Ovary (tissue), 9 donors: ENCODE results near the gene MRPL10. TPM values are rescaled to one million over a fixed set of nuclear protein-coding genes. Genes with fewer than 3 reads are reported as not detected.

Experiments
- DNase-seq, 5 donors: peaks; one replicate each; pipeline ENCODE4 v3.0.0-alpha.2; 2019 to 2020
- H3K27ac ChIP-seq, 2 donors: fragments of 200-600 bp; one replicate each; pipeline versions ENCODE4 v1.5.1 to v1.8.0; 2019 to 2022
- H3K27me3 ChIP-seq: fragments of 200-600 bp; one replicate; pipeline ENCODE4 v1.8.0; 2022
- H3K36me3 ChIP-seq: fragments of 200-600 bp; sonication (generic); one replicate; pipeline ENCODE4 v1.5.1; 2019
- H3K4me1 ChIP-seq: one replicate; pipeline ENCODE4 v1.8.1; 2013; ENCODE audit warnings: mild to moderate bottlenecking, moderate library complexity; ENCODE audit not compliant: insufficient read depth
- H3K4me3 ChIP-seq: fragments of 200-600 bp; sonication (generic); one replicate; pipeline ENCODE4 v1.5.1; 2017
- H3K9me3 ChIP-seq, 2 donors: fragments of 200-600 bp in 1 of 2; sonication (generic) in 1 of 2; one replicate each; pipeline versions ENCODE4 v1.5.1 to v1.8.1; 2013 to 2019; ENCODE audit warnings: mild to moderate bottlenecking in 1 of 2, moderate library complexity in 1 of 2
- EP300 ChIP-seq: sonication (generic); formaldehyde crosslinking; IDR thresholded peaks from one replicate; pipeline ENCODE4 v1.6.1; 2017; ENCODE audit warnings: antibody characterized with exemption
- POLR2A ChIP-seq: fragments of 450-650 bp; IDR thresholded peaks from one replicate; pipeline ENCODE4 v1.6.1; 2017; ENCODE audit warnings: antibody characterized with exemption, mild to moderate bottlenecking, moderate library complexity
- WGBS, 3 donors: extraction: QIAGEN DNeasy Blood & Tissue Kit in 1 of 3; methylation state at CpG; one replicate each; pipeline versions ENCODE4 v1.1.5 to v1.1.7; 2013 to 2017; 5-methylcytosine and 5-hydroxymethylcytosine counted together
- intact Hi-C, 4 donors: fragments of 100-400 bp; cut with DNase I; formaldehyde crosslinking; loops; one replicate each; pipeline versions ENCODE4 v1.11.0 to v1.15.1; 2022 to 2023
- polyA plus RNA-seq, 2 donors: library from polyadenylated mRNA; stranded (reverse); fragments of 200-250 nt in 1 of 2; fragments of 350-450 nt in 1 of 2; fragmentation: Illumina TruSeq in 1 of 2; extraction: RNeasy Lipid Tissue Mini Kit (QIAGEN cat#74804) in 1 of 2; gene quantifications; one replicate each; pipeline ENCODE4 v1.2.3, GENCODE V29; 2013 to 2014
- total RNA-seq, 7 donors: library from RNA; depleted of rRNA in 2 of 7; stranded (reverse); fragments of >200 nt in 2 of 7; fragmentation: NEBNext Ultra II Directional in 3 of 7; extraction: Animal tissue kit (Norgen Biotek cat#: 25700) in 3 of 7; gene quantifications; one replicate each; pipeline versions ENCODE4 v1.1.0 to v1.2.4, GENCODE V29; 2016 to 2023
- TF ChIP-seq, protein P1 (sequence below), 3 donors: fragments of 450-650 bp in 2 of 3; fragments of 200-600 bp in 1 of 3; IDR thresholded peaks; one replicate each; pipeline versions ENCODE4 v1.5.1 to v1.8.0; 2016 to 2022; ENCODE audit warnings: antibody characterized with exemption in 3 of 3, mild to moderate bottlenecking in 1 of 3
- donor health status: DM: no; HTN: no; CAD: no; lungs with moderate emphysema.
- donor health status: DM: no; HTN: no; CAD: no.
- donor health status: Bipolar disorder and iron deficiency.
- donor health status: DM: yes; HTN: yes; CAD: no.
- donor health status: DM: no; HTN: no; CAD: no.
- donor health status: DM: yes; HTN: yes; CAD: no.

MRPL10 gene
- total and polyA plus RNA-seq, 9 donors: 30.4 to 64.4 (median 48.8) TPM

DNA sequence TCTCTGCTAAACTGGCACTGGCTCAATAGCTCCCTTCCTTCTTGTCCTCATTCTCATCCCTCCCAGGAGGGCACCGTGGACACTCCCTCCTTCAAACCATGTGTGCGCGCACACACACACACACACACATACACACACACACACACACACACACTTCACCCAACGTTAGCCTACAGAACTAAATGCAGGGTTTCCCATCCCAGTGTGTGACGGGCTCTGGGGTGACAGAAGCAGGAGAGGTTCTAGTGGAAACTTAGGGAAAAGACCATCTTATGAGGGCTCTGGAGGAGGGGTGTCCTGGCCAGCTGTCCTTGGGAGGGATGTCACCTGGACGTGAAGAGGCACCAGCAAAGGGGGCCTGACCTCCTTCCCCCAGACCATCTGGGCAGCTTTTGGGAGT is 29.4 kb downstream of the MRPL10 start:
- intact Hi-C loops: no loop called here
- Histone ChIP-seq H3K36me3 (no peaks in the 10 kb centered on the region), H3K4me3 (no peak overlapping the region), H3K9me3 (no peaks in the 10 kb centered on the region), H3K4me1 (no peaks in the 10 kb centered on the region), H3K27ac (no peak overlapping the region), H3K27me3 (no peaks in the 10 kb centered on the region)
- 33 to 60% (median 36%) methylated on average over 6 of the region's 6 CpGs for WGBS, 3 donors
- no peak for TF ChIP-seq POLR2A
- TF ChIP-seq, protein P1, sequence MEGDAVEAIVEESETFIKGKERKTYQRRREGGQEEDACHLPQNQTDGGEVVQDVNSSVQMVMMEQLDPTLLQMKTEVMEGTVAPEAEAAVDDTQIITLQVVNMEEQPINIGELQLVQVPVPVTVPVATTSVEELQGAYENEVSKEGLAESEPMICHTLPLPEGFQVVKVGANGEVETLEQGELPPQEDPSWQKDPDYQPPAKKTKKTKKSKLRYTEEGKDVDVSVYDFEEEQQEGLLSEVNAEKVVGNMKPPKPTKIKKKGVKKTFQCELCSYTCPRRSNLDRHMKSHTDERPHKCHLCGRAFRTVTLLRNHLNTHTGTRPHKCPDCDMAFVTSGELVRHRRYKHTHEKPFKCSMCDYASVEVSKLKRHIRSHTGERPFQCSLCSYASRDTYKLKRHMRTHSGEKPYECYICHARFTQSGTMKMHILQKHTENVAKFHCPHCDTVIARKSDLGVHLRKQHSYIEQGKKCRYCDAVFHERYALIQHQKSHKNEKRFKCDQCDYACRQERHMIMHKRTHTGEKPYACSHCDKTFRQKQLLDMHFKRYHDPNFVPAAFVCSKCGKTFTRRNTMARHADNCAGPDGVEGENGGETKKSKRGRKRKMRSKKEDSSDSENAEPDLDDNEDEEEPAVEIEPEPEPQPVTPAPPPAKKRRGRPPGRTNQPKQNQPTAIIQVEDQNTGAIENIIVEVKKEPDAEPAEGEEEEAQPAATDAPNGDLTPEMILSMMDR (IDR thresholded peaks at IDR 0.05): no peak
- no peak for TF ChIP-seq EP300
- no peak for DNase-seq

DNA sequence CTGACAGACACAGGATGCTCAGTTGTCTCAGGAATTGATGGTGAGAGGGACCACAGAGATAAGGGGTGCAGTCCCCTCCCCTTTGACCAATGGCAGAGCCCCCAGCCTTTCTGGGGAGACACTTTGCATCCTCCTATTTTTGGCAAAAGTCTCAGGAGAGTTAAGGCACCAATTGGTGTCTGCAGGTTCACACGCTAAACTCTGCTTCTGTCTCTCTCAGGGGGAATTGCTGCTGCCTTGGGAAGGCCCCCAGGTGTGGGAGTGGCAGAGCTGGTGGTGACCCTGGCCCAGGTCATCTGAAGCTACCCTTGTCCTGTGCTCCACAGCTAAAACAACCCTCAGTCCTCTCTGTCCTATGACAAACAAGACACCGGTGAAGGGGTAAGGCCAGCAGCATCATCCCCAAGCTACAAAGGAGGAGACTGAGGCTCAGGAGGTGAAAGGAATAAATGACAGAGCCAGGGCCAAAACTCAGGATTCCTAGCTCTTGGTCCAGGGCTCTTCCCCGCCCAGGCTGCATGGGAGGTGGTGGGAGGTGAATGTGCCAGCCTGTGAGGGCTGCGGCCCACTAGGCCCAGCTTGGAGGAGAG is 30.1 kb downstream of the MRPL10 start:
- TF ChIP-seq EP300: no peak
- no peak for TF ChIP-seq POLR2A
- TF ChIP-seq, protein P1 (IDR thresholded peaks at IDR 0.05): no peak
- Histone ChIP-seq H3K4me3 (no peak overlapping the region), H3K27ac (no peak overlapping the region), H3K4me1 (no peaks in the 10 kb centered on the region), H3K36me3 (no peaks in the 10 kb centered on the region), H3K27me3 (no peaks in the 10 kb centered on the region), H3K9me3 (no peaks in the 10 kb centered on the region)
- intact Hi-C loops: no loop called here
- no peak for DNase-seq
- 79 to 84% (median 79%) methylated on average over 4 of the region's 4 CpGs for WGBS, 3 donors

DNA sequence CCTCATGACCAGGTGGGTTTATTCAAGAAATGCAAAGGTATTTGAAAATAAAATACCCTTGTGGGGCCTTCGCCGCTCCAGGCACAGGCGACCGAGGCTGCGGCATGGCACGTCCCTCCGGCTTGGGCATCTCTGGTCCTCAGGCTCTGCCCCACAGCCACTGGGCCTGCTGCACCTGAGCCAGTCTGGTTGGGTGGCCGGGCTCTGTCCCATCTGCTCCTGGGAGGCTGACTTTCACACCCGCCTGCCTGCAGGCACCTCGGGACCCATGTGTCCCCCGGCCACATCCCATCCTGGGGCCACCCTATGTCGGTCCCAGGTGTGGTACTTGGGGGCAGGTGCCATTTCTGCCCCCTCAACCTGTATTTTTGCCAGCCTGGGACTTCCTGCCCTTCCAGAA is 30.7 kb downstream of the MRPL10 start:
- WGBS, 3 donors: 79 to 84% (median 83%) methylated on average over 12 of the region's 12 CpGs
- intact Hi-C loops: no loop called here
- Histone ChIP-seq H3K4me3 (no peak overlapping the region), H3K27ac (no peak overlapping the region), H3K9me3 (no peaks in the 10 kb centered on the region), H3K4me1 (no peaks in the 10 kb centered on the region), H3K36me3 (no peaks in the 10 kb centered on the region), H3K27me3 (no peaks in the 10 kb centered on the region)
- no peak for DNase-seq
- TF ChIP-seq POLR2A (no peak), EP300 (no peak)
- TF ChIP-seq, protein P1 (IDR thresholded peaks at IDR 0.05): no peak

DNA sequence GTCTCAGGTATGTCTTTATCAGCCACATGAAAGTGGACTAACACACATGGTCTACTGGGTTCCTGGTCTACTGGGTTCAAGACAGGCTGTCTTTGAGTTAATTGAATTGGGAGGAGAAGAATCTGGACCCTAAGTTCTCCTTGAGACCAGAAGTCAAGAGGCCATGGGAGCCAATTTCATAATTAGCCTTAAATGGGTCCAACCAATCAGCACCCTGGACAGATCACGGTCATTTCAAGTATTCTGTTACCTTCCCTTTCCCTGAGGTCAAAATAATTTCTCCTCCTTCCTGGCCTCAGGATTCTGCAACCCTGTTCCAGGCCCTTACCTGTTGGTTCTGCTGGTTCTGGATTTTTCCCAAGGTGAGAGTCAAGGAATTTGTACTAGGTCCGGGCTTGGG is 33.5 kb downstream of the MRPL10 start:
- intact Hi-C loops: no loop called here
- H3K27me3 ChIP-seq: no peaks in the 10 kb centered on the region
- 32 to 44% (median 43%) methylated on average over 2 of the region's 2 CpGs for WGBS, 3 donors
- H3K4me1 ChIP-seq: no peaks in the 10 kb centered on the region
- no peak overlapping the region for H3K27ac ChIP-seq
- no peak for DNase-seq
- H3K36me3 ChIP-seq: no peaks in the 10 kb centered on the region
- no peak overlapping the region for H3K4me3 ChIP-seq
- no peaks in the 10 kb centered on the region for H3K9me3 ChIP-seq
- TF ChIP-seq POLR2A (no peak), EP300 (no peak)

DNA sequence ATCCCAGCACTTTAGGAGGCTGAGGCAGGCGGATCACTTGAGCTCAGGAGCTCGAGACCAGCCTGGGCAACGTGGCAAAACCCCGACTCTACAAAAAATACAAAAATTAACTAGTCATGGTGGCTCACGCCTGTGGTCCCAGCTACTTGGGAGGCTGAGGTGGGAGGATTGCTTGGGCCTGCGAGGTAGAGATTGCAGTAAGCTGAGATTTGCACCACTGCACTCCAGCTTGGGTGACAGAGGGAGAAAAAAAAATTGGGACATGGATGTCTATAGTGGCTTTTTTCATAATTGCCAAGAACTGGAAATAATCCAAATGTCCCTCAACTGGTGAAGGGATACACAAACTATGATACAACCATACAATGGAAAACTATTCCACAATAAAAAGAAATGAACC is 38.4 kb downstream of the MRPL10 start:
- H3K9me3 ChIP-seq: no peaks in the 10 kb centered on the region
- no peak overlapping the region for H3K27ac ChIP-seq
- H3K27me3 ChIP-seq: no peaks in the 10 kb centered on the region
- WGBS, 3 donors: 61 to 75% (median 61%) methylated on average over 6 of the region's 6 CpGs
- peaks cover 2% of the 10 kb centered on the region for H3K4me1 ChIP-seq
- no peak overlapping the region for H3K4me3 ChIP-seq
- DNase-seq: no peak
- intact Hi-C loops: no loop called here
- TF ChIP-seq EP300 (no peak), POLR2A (no peak)
- no peaks in the 10 kb centered on the region for H3K36me3 ChIP-seq
